PC-9 (cell line): ENCODE measurements around the gene GCH1.

Source experiments
- EZH2 ChIP-seq: fragments of 200-600 bp; sonication (generic); IDR thresholded peaks from 2 replicates; pipeline ENCODE4 v1.8.0; 2017; ENCODE audit warnings: antibody characterized with exemption, low read depth
- TF ChIP-seq, protein P1 (sequence below): fragments of 200-600 bp; sonication (generic); conservative IDR thresholded peaks from 2 replicates; pipeline ENCODE4 v1.6.1; 2017; ENCODE audit warnings: mixed run types, antibody characterized with exemption, mild to moderate bottlenecking, moderate library complexity

- TF ChIP-seq, protein P1, sequence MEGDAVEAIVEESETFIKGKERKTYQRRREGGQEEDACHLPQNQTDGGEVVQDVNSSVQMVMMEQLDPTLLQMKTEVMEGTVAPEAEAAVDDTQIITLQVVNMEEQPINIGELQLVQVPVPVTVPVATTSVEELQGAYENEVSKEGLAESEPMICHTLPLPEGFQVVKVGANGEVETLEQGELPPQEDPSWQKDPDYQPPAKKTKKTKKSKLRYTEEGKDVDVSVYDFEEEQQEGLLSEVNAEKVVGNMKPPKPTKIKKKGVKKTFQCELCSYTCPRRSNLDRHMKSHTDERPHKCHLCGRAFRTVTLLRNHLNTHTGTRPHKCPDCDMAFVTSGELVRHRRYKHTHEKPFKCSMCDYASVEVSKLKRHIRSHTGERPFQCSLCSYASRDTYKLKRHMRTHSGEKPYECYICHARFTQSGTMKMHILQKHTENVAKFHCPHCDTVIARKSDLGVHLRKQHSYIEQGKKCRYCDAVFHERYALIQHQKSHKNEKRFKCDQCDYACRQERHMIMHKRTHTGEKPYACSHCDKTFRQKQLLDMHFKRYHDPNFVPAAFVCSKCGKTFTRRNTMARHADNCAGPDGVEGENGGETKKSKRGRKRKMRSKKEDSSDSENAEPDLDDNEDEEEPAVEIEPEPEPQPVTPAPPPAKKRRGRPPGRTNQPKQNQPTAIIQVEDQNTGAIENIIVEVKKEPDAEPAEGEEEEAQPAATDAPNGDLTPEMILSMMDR: no peak
- TF ChIP-seq EZH2: no peak
These were observed 63.6 kb downstream of the GCH1 start for GRCh38 chr14:54838931-54839512.
